Stimulated activated CD4-positive, alpha-beta T cell treated with anti-CD3 and anti-CD28 coated beads, Interleukin-15, amount 100 ng/mL, for 1 hour (primary cell): ENCODE measurements around the gene HOXA9.

Experiments
- DNase-seq, 2 donors: peaks; one replicate each; pipeline ENCODE4 v3.0.0-alpha.2; 2020; ENCODE audit warnings: low read depth in 1 of 2, low spot score in 1 of 2

The HOXA9 gene

GRCh38 chr7:27115221-27116026 is 49.9 kb downstream of the HOXA9 start:
- no peak for DNase-seq

- no peak for DNase-seq
Measured at GRCh38 chr7:27114881-27115220, 50.5 kb downstream of the HOXA9 start.

- no peak for DNase-seq
Measured at GRCh38 chr7:27113991-27114769, 51.2 kb downstream of the HOXA9 start.

GRCh38 chr7:27112955-27113949 is 52.1 kb downstream of the HOXA9 start:
- DNase-seq = no peak
